PFSK-1 (cell line): Measurements from ENCODE around the gene SPEF1.

Experiments
- FOXP2 ChIP-seq: optimal IDR thresholded peaks from 2 replicates; pipeline ENCODE3; 2011; ENCODE audit warnings: borderline replicate concordance, control low read depth, inconsistent platforms; ENCODE audit not compliant: insufficient read depth; ENCODE audit errors: extremely low read length, extremely low read depth
- POLR2AphosphoS5 ChIP-seq: IDR thresholded peaks from 2 replicates; pipeline ENCODE4 v1.6.1; 2012; ENCODE audit warnings: low read depth, mild to moderate bottlenecking, control low read depth, low read length, moderate library complexity
- SIN3A ChIP-seq: IDR thresholded peaks from 2 replicates; pipeline ENCODE4 v1.6.1; 2012; ENCODE audit warnings: mild to moderate bottlenecking, low read length, moderate library complexity, borderline replicate concordance; ENCODE audit not compliant: insufficient read depth
- TAF1 ChIP-seq: IDR thresholded peaks from 2 replicates; pipeline ENCODE4 v1.6.1; 2012; ENCODE audit warnings: low read length, control low read depth, borderline replicate concordance; ENCODE audit not compliant: insufficient read depth
- TF ChIP-seq, protein P1 (sequence below), 2 experiments: IDR thresholded peaks; 2 replicates each; pipeline versions ENCODE4 v1.6.1 to v1.8.0; 2011 to 2012; ENCODE audit warnings: low read depth in 2 of 2, low read length in 2 of 2, control low read depth in 1 of 2, inconsistent platforms in 1 of 2, mild to moderate bottlenecking in 1 of 2, moderate library complexity in 1 of 2; ENCODE audit not compliant: insufficient read depth in 1 of 2

Gene SPEF1

DNA sequence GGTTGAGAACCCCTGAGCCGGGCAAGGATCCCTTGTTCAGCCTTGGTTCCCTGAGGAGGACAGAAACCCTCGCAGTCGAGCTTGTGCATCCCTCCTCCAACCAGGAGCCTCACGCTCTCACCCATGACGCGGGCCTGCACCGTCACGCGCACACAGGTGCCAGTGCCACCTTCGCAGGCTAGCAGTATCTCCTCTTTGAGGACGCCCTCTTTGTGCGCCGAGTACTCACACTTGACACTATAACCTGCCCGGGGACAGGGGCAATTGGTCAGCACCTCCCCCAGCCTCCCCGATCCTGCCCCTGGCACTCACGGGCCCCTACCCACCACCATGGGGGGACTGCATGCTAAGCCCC, 27.0 kb downstream of the SPEF1 start:
- TF ChIP-seq, protein P1, sequence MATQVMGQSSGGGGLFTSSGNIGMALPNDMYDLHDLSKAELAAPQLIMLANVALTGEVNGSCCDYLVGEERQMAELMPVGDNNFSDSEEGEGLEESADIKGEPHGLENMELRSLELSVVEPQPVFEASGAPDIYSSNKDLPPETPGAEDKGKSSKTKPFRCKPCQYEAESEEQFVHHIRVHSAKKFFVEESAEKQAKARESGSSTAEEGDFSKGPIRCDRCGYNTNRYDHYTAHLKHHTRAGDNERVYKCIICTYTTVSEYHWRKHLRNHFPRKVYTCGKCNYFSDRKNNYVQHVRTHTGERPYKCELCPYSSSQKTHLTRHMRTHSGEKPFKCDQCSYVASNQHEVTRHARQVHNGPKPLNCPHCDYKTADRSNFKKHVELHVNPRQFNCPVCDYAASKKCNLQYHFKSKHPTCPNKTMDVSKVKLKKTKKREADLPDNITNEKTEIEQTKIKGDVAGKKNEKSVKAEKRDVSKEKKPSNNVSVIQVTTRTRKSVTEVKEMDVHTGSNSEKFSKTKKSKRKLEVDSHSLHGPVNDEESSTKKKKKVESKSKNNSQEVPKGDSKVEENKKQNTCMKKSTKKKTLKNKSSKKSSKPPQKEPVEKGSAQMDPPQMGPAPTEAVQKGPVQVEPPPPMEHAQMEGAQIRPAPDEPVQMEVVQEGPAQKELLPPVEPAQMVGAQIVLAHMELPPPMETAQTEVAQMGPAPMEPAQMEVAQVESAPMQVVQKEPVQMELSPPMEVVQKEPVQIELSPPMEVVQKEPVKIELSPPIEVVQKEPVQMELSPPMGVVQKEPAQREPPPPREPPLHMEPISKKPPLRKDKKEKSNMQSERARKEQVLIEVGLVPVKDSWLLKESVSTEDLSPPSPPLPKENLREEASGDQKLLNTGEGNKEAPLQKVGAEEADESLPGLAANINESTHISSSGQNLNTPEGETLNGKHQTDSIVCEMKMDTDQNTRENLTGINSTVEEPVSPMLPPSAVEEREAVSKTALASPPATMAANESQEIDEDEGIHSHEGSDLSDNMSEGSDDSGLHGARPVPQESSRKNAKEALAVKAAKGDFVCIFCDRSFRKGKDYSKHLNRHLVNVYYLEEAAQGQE (IDR thresholded peaks at IDR 0.05; ENCODE audit: insufficient read depth in 1 of 2, low read depth in 2 of 2, low read length in 2 of 2) = no peak
- TF ChIP-seq TAF1 (no peak), POLR2AphosphoS5 (no peak), SIN3A (no peak)

DNA sequence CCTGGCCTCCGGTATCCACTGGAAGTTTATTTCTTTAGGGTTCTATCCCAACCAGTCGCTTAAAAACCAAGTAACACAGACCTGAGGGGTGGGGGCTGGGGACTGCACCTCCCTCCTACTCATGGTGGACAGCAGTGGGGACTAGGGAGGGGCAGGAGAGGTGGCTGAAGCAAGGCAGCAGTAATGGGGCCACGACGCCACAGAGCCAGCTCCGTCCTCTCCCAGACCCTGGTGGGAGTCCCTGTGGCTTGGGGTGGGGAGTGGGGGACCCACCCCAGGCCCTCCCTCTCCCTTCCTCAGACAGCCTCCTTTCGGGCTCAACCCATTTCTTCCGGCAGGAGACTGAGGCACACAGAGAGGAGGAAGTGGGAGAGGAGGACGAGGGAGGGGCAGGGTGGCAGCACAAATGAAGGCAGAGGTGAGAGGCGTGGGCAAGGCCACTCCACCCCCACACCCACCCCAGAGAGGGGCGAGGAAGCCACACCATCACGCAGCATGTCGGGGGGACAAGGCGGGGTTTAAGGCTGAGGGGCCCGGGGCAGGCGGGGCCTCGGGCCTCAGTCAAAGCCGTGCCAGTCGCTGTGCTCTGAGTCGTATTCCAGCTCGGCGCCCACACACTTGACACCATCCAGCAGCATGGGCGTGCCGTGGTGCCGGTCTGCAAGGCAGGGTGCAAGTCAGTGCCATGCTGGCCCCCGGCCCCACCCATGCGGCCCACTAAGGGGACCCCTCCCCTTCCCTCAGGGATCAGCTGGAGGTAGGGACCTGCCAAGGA, 27.6 kb downstream of the SPEF1 start:
- no peak for TF ChIP-seq POLR2AphosphoS5
- TF ChIP-seq, protein P1 (IDR thresholded peaks at IDR 0.05; ENCODE audit: insufficient read depth in 1 of 2, low read depth in 2 of 2, low read length in 2 of 2) = no peak
- TF ChIP-seq SIN3A = no peak
- no peak for TF ChIP-seq TAF1
- TF ChIP-seq FOXP2 = no peak

GRCh38 chr20:3753098-3753497, 28.1 kb downstream of the SPEF1 start:
- TF ChIP-seq TAF1 (no peak), SIN3A (no peak), POLR2AphosphoS5 (no peak), FOXP2 (no peak)
- TF ChIP-seq, protein P1 (IDR thresholded peaks at IDR 0.05; ENCODE audit: insufficient read depth in 1 of 2, low read depth in 2 of 2, low read length in 2 of 2) = no peak

DNA sequence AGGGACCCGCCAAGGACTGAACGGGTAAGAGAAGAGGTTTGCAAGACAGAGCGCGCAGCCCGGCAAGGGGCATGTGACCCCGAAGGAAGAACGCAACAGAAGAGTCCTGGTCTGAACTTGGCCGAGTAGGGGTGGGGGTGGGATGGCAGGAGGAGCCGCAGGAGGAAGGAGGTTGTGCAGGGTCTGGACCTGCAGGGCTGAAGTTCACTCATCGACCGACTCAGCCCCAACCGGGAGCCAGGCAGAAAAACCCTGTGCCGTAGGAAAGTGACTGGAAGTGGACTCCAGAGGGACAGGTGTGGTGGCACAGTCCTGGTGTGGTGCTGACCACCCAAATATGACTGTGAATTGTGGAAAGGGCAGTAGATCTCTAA, 28.9 kb downstream of the SPEF1 start:
- TF ChIP-seq, protein P1 (IDR thresholded peaks at IDR 0.05; ENCODE audit: insufficient read depth in 1 of 2, low read depth in 2 of 2, low read length in 2 of 2) = no peak
- TF ChIP-seq POLR2AphosphoS5 = no peak
- no peak for TF ChIP-seq SIN3A
- no peak for TF ChIP-seq FOXP2
- TF ChIP-seq TAF1 = no peak
